ENCODE data around the gene TFCP2L1.

DNA sequence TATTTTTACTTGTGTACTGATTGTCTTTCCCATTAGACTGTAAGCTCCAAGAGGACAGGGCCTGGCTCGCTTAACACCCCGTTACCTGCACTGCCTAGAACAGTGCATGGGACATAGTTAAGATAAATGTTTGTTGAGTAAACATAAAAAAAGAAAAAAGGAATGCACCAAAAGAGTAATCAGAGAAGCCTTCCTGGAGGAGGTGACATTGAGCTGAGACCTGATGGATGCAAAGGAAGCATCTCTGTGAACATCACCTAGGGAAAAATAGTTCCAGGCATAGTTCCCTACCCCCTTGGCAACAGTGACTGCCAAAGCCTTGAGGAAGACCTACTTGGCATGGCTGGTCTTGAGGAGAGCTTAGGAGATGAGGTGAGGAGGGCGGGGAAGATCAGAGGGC is 924 bp upstream of the TFCP2L1 start:
- TF ChIP-seq POLR2AphosphoS5 (IDR thresholded peaks at IDR 0.05; ENCODE audit: low read depth, low read length) (no peak), TAF1 (IDR thresholded peaks at IDR 0.05; ENCODE audit: borderline replicate concordance, low read depth, low read length) (no peak), POLR2A (IDR thresholded peaks at IDR 0.05; ENCODE audit: low read depth, low read length) (no peak)
